GM21576 (cell line): ENCODE data around the gene CCDC81.

ENCODE experiments used
- ATAC-seq: cut with Tn5 transposase; IDR thresholded peaks from one replicate; pipeline ENCODE4 v1.9.1; 2021; ENCODE audit warnings: mild to moderate bottlenecking, moderate library complexity; ENCODE audit not compliant: unreplicated experiment

Gene CCDC81

DNA sequence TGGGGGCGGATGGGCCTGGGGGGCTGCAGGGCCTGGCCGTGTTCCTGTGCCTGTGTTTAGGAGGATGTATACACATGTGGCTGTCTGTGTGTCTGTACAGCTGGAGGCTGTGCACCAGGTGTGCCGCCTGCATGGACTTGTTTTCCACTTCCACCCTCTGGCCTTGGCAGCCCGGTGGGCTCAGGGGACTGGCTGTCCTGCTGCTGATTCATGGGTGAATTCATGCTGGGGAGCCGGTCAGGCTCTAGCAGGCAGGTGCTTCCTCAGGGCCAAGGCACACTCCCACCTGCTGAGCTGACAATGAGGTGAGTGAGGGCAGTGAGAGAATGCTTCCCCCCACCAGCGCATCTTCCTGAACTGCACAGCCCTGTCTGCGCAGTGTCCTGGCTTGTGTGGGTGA, 88.4 kb downstream of the CCDC81 start:
- no peak for ATAC-seq

DNA sequence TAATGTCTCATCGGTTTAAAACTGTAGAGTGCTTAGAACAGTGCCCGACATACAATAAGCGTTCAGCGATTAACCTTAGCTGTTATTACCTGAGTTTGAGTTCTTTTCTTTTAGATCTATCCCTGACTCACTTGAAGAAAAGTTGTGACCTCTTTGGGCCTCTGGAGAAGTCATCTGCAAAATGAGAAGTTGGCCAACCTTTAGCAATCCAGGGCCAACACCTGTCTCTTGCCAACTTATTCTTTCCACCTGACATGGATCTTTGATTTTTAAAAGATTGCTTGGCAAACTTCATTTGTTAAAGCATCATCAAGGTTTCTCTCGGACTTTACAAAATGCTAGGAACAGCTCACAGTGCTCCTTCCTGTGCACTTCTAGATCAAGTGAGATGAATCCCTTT, 89.3 kb downstream of the CCDC81 start:
- ATAC-seq, result no peak

DNA sequence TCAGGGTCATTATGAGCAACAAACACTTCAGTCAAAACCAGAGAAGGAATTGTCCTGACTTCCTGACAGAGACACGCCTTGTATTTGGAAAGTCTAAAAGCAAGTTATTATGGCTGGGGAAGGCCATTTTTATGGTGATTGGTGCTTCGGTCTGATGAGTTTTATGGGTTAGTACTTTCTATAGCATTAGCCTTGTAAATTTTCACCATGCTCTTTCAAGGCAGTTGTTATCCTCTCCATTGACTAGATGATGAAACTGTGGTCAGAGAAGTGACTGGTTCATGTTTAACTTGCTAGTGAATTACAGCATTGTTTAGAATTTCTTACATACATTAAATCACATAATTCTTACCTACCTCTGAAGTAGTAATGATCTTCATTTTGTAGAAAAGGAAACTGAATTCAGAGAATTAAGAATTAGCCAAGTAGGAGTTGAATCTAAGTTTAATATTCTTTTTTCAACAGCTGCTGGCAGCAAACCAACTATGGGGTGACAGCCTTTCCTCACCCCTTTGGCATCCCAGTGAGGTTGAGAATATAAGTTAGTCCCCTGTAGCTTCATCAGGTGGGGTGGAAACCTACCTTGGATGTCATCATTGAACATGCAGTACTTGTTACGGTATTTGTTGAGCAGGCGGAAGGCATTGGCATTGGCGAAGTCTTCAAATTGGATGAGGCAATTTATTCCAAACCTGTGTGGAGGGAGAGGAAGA, 90.0 kb downstream of the CCDC81 start:
- no peak for ATAC-seq

DNA sequence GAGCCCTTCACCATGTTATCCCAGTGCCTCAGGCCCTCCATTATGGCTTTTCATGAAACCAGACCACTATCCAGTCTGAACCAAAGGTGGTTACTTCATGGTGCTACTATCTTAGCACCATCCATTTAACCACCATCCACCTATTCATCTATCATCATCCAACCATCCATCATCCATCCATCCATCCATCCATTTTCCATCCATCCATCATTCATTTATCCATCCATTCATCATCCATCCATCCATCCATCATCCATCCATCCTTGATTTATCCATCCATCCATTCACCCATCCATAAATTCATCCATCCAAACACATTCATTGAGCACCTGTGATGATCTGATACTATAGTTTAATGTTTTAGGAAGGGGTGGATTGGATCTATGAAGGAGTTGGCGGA, 93.5 kb downstream of the CCDC81 start:
- no peak for ATAC-seq

DNA sequence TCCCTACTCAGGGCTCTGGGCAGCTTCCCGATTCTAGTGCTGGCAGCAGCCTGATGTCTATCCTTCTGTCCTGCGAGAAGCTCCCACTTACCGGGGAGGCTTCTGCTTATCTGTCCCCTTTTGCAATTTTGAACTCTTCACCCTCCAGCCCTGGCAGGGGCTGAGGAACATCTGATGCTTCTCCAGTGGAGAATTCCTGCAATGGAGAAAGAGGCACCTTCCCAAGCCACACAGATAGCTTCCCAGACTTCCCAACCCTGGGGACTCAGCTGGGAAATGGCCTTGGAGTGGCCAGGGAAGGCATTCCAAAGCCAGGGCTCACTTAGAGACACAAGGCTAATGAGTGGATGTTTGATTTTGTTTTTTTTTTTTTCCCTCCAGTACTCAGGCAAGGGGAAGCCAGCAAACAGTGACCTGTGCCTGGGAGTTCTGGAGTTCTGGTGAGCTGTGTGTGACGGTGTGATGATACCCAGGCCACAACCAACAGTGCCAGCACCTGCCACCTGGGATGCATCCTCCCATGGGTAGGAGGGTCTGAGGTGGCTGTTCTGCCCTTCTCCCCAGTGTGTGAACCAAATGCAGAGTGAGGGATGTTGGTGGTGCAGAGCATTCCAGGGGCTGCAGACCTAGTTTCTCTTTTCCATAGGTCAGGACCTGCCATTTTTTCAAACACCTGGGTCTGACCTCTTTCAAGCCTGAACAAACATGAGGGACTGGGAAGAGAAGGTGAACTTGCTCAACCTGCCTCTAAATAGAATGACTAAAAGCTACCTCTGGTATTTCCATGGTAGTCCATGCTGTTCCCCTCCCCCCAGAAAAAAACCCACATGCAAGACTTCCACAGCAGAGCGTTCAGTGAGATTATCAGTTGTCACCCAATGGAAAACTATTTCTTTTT, 95.1 kb downstream of the CCDC81 start:
- ATAC-seq, result no peak
